Fibroblast of pulmonary artery (primary cell): Measurements from ENCODE around the gene DGKI.

ENCODE experiments used
- DNase-seq: peaks from one replicate; pipeline ENCODE4 v3.0.0-alpha.2; 2010; ENCODE audit warnings: low read depth
- H3K4me3 ChIP-seq: replicated peaks from 2 replicates; pipeline ENCODE4 v1.5.1; 2011; ENCODE audit warnings: low read depth, mild to moderate bottlenecking, control low read depth, low read length, moderate library complexity
- CTCF ChIP-seq: IDR thresholded peaks from 2 replicates; pipeline ENCODE4 v1.5.1; 2011; ENCODE audit warnings: mild to moderate bottlenecking, control low read depth, low read length, inconsistent platforms; ENCODE audit errors: missing control alignments

DGKI gene

GRCh38 chr7:137862358-137862757 lies 15.6 kb upstream of the DGKI start:
- no peak for DNase-seq
- H3K4me3 ChIP-seq = no peak overlapping the region
- TF ChIP-seq CTCF = no peak

GRCh38 chr7:137860542-137860941 lies 13.8 kb upstream of the DGKI start:
- TF ChIP-seq CTCF = no peak
- H3K4me3 ChIP-seq = no peak overlapping the region
- DNase-seq = no peak

GRCh38 chr7:137853053-137853452 lies 6.3 kb upstream of the DGKI start:
- no peak for TF ChIP-seq CTCF
- no peak overlapping the region for H3K4me3 ChIP-seq
- no peak for DNase-seq

- no peak for TF ChIP-seq CTCF
- no peak for DNase-seq
- H3K4me3 ChIP-seq = no peak overlapping the region
These were observed 5.3 kb upstream of the DGKI start for GRCh38 chr7:137852108-137852507.

- DNase-seq = no peak
- TF ChIP-seq CTCF = no peak
- no peak overlapping the region for H3K4me3 ChIP-seq
These were observed 4.5 kb upstream of the DGKI start for GRCh38 chr7:137850972-137851945.

- no peak for DNase-seq
- H3K4me3 ChIP-seq = no peak overlapping the region
- TF ChIP-seq CTCF = no peak
These were observed 3.8 kb upstream of the DGKI start for GRCh38 chr7:137850571-137850970.

- H3K4me3 ChIP-seq = no peak overlapping the region
- no peak for DNase-seq
- TF ChIP-seq CTCF = no peak
These were observed 1.3 kb upstream of the DGKI start for GRCh38 chr7:137848095-137848494.
